Measurements from ENCODE around the gene TTC39A.

Gene TTC39A

GRCh38 chr1:51313961-51314777 lies 16.2 kb downstream of the TTC39A start:
- peak in 1 of 5 donors; percentile 19 for DNase-seq

- DNase-seq = no peak
These were observed 17.0 kb downstream of the TTC39A start for GRCh38 chr1:51313268-51313852.

GRCh38 chr1:51312718-51313117 lies 17.6 kb downstream of the TTC39A start:
- no peak for DNase-seq

GRCh38 chr1:51311826-51312225 lies 18.5 kb downstream of the TTC39A start:
- DNase-seq = no peak

GRCh38 chr1:51310871-51311613 lies 19.3 kb downstream of the TTC39A start:
- DNase-seq = no peak

GRCh38 chr1:51309291-51309690 lies 21.1 kb downstream of the TTC39A start:
- DNase-seq = no peak

GRCh38 chr1:51308636-51309035 lies 21.7 kb downstream of the TTC39A start:
- DNase-seq = no peak

- no peak for DNase-seq
These were observed 23.4 kb downstream of the TTC39A start for GRCh38 chr1:51306950-51307349.

- no peak for DNase-seq
These were observed 25.0 kb downstream of the TTC39A start for GRCh38 chr1:51305371-51305823.

- DNase-seq = no peak
These were observed 26.0 kb downstream of the TTC39A start for GRCh38 chr1:51304360-51304759.

- no peak for DNase-seq
These were observed 26.6 kb downstream of the TTC39A start for GRCh38 chr1:51303751-51304251.

GRCh38 chr1:51303315-51303714 lies 27.0 kb downstream of the TTC39A start:
- DNase-seq = no peak

GRCh38 chr1:51302746-51303145 lies 27.6 kb downstream of the TTC39A start:
- no peak for DNase-seq

- no peak for DNase-seq
These were observed 28.1 kb downstream of the TTC39A start for GRCh38 chr1:51302270-51302669.

GRCh38 chr1:51301844-51302162 lies 28.6 kb downstream of the TTC39A start:
- no peak for DNase-seq

GRCh38 chr1:51301152-51301843 lies 29.1 kb downstream of the TTC39A start:
- no peak for DNase-seq

- no peak for DNase-seq
These were observed 30.2 kb downstream of the TTC39A start for GRCh38 chr1:51299981-51300670.

- DNase-seq = no peak
These were observed 31.0 kb downstream of the TTC39A start for GRCh38 chr1:51299185-51299885.

GRCh38 chr1:51298322-51298705 lies 32.0 kb downstream of the TTC39A start:
- no peak for DNase-seq

- no peak for DNase-seq
These were observed 32.7 kb downstream of the TTC39A start for GRCh38 chr1:51297401-51298321.
